ENCODE results near the gene TTF2. TPM values are rescaled to one million over a fixed set of nuclear protein-coding genes. Genes with fewer than 3 reads are reported as not detected.
A peak's percentile ranks its signal among the peaks of the same experiment; 100 is the strongest.

The TTF2 gene
- total RNA-seq, 1 donor from 2014 or later = 19.3 TPM

- H3K4me3 Mint-ChIP-seq (ENCODE audit: unreplicated experiment) = peak overlapping the region; percentile 15
- H3K36me3 Mint-ChIP-seq (ENCODE audit: unreplicated experiment) = peaks cover 4% of the 10 kb centered on the region
- TF ChIP-seq, protein P1, sequence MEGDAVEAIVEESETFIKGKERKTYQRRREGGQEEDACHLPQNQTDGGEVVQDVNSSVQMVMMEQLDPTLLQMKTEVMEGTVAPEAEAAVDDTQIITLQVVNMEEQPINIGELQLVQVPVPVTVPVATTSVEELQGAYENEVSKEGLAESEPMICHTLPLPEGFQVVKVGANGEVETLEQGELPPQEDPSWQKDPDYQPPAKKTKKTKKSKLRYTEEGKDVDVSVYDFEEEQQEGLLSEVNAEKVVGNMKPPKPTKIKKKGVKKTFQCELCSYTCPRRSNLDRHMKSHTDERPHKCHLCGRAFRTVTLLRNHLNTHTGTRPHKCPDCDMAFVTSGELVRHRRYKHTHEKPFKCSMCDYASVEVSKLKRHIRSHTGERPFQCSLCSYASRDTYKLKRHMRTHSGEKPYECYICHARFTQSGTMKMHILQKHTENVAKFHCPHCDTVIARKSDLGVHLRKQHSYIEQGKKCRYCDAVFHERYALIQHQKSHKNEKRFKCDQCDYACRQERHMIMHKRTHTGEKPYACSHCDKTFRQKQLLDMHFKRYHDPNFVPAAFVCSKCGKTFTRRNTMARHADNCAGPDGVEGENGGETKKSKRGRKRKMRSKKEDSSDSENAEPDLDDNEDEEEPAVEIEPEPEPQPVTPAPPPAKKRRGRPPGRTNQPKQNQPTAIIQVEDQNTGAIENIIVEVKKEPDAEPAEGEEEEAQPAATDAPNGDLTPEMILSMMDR (IDR thresholded peaks at IDR 0.05; ENCODE audit: partially characterized antibody, unreplicated experiment) = no peak
Observed at GRCh38 chr1:117044217-117044616, 15.9 kb upstream of the TTF2 start.

DNA sequence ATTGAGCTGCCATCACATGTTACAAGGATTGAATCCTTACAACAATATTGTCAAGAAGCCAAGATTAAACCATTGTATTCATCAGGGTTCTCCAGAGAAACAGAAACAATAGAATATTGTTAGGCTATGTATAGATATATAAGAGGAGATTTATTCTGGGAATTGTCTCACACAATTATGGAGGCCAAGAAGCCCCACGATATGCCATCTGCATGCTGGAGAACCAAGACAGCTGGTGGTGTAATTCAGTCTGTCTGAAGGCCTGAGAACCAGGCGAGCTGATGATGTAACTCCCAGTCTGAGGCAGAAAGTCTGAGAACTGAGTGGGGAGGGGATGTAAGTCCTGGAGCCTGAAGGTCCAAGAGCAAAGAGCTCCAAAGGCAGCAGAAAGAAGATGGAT lies 14.5 kb upstream of the TTF2 start:
- H3K4me1 Mint-ChIP-seq (ENCODE audit: low read depth, unreplicated experiment) = peaks cover 23% of the 10 kb centered on the region

More at GRCh38 chr1:117044217-117044616, 15.9 kb upstream of the TTF2 start:
- Mint-ChIP-seq H3K4me1 (ENCODE audit: low read depth, unreplicated experiment) (peaks cover 25% of the 10 kb centered on the region), H3K27me3 (ENCODE audit: unreplicated experiment) (peaks cover 2% of the 10 kb centered on the region), H3K9me3 (ENCODE audit: unreplicated experiment) (peaks cover 7% of the 10 kb centered on the region), H3K27ac (ENCODE audit: unreplicated experiment) (peak overlapping the region; percentile 40)
- no peak for DNase-seq

GRCh38 chr1:117046781-117047180 lies 13.3 kb upstream of the TTF2 start:
- TF ChIP-seq, protein P1 (IDR thresholded peaks at IDR 0.05; ENCODE audit: partially characterized antibody, unreplicated experiment) = no peak
- no peak overlapping the region for H3K4me3 Mint-ChIP-seq (ENCODE audit: unreplicated experiment)
- DNase-seq = no peak
- H3K36me3 Mint-ChIP-seq (ENCODE audit: unreplicated experiment) = peaks cover 4% of the 10 kb centered on the region
- peak overlapping the region; percentile 94 for H3K27ac Mint-ChIP-seq (ENCODE audit: unreplicated experiment)
- peaks cover 2% of the 10 kb centered on the region for H3K27me3 Mint-ChIP-seq (ENCODE audit: unreplicated experiment)
- peaks cover 23% of the 10 kb centered on the region for H3K4me1 Mint-ChIP-seq (ENCODE audit: low read depth, unreplicated experiment)
- peaks cover 7% of the 10 kb centered on the region for H3K9me3 Mint-ChIP-seq (ENCODE audit: unreplicated experiment)

More for the DNA sequence above, 14.5 kb upstream of the TTF2 start:
- TF ChIP-seq, protein P1 (IDR thresholded peaks at IDR 0.05; ENCODE audit: partially characterized antibody, unreplicated experiment) = no peak
- Mint-ChIP-seq H3K36me3 (ENCODE audit: unreplicated experiment) (peaks cover 4% of the 10 kb centered on the region), H3K4me3 (ENCODE audit: unreplicated experiment) (peak overlapping the region; percentile 71), H3K27me3 (ENCODE audit: unreplicated experiment) (peaks cover 2% of the 10 kb centered on the region), H3K27ac (ENCODE audit: unreplicated experiment) (peak overlapping the region; percentile 94), H3K9me3 (ENCODE audit: unreplicated experiment) (peaks cover 7% of the 10 kb centered on the region)
- peak; percentile 44 for DNase-seq

- no peak overlapping the region for H3K27ac Mint-ChIP-seq (ENCODE audit: unreplicated experiment)
- H3K4me3 Mint-ChIP-seq (ENCODE audit: unreplicated experiment) = no peak overlapping the region
- H3K4me1 Mint-ChIP-seq (ENCODE audit: low read depth, unreplicated experiment) = peaks cover 23% of the 10 kb centered on the region
- no peak for DNase-seq
- TF ChIP-seq, protein P1 (IDR thresholded peaks at IDR 0.05; ENCODE audit: partially characterized antibody, unreplicated experiment) = no peak
- H3K36me3 Mint-ChIP-seq (ENCODE audit: unreplicated experiment) = peaks cover 4% of the 10 kb centered on the region
- H3K27me3 Mint-ChIP-seq (ENCODE audit: unreplicated experiment) = peaks cover 2% of the 10 kb centered on the region
- H3K9me3 Mint-ChIP-seq (ENCODE audit: unreplicated experiment) = peaks cover 7% of the 10 kb centered on the region
Observed at GRCh38 chr1:117047271-117047670, 12.9 kb upstream of the TTF2 start.

DNA sequence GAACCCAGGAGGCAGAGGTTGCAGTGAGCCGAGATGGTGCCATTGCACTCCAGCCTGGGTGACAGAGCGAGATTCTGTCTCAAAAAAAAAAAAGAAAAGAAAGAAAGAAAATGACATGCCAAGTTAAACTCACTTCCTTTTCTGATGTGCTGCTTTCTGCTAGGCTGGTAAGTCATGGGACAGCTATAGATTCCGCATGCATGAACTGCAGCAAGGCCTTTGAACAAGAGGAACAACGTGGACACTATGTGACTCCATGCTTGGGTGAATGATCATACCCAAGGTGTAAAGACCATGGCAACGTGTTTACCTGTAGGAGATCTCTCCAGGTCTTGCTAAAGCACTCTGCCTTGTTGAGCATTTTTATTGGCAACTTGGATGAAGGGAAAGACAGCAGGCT lies 10.3 kb upstream of the TTF2 start:
- peak overlapping the region; percentile 17 for H3K27ac Mint-ChIP-seq (ENCODE audit: unreplicated experiment)
- peaks cover 2% of the 10 kb centered on the region for H3K27me3 Mint-ChIP-seq (ENCODE audit: unreplicated experiment)
- H3K4me1 Mint-ChIP-seq (ENCODE audit: low read depth, unreplicated experiment) = peaks cover 18% of the 10 kb centered on the region
- TF ChIP-seq, protein P1 (IDR thresholded peaks at IDR 0.05; ENCODE audit: partially characterized antibody, unreplicated experiment) = no peak
- no peak for DNase-seq
- peaks cover 7% of the 10 kb centered on the region for H3K9me3 Mint-ChIP-seq (ENCODE audit: unreplicated experiment)
- H3K4me3 Mint-ChIP-seq (ENCODE audit: unreplicated experiment) = no peak overlapping the region
- H3K36me3 Mint-ChIP-seq (ENCODE audit: unreplicated experiment) = no peaks in the 10 kb centered on the region
